ENCODE results near the gene COG7. TPM values are rescaled to one million over a fixed set of nuclear protein-coding genes. Genes with fewer than 3 reads are reported as not detected.
A peak's percentile ranks its signal among the peaks of the same experiment; 100 is the strongest.
"Not testable (repeated sequence)": the region's sequence is repeated elsewhere in the genome, so short reads cannot be mapped to it uniquely, and the experiment has no call there.

COG7 gene
- total and polyA plus RNA-seq, 2 donors: 9.0 to 28.0 TPM

DNA sequence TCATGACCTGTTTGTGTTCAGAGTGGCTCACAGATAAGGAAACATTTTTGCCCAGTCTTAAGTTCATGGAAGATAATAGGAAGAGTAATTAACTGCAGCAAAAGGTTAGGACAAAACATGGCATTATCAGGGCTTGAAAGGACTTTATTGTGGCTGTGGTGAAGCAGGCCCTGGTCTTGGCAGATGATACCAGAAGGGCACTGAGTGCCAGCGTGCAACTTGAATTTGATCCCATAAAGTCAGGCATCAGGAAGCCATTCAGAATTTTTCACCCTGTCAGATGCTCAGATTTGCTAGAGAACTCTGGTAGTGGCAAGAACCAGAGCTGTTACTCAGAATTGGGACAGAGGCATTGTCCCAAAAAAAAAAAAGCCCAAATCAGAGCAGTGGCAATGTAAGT is 11.2 kb upstream of the COG7 start:
- no peaks in the 10 kb centered on the region for H3K4me1 ChIP-seq (ENCODE audit: control insufficient read depth in 2 of 2, insufficient read depth in 2 of 2, low read length in 2 of 2)
- peaks cover 19 to 30% of the 10 kb centered on the region in 2 donors for H3K36me3 ChIP-seq (ENCODE audit: control insufficient read depth in 2 of 2, insufficient read depth in 2 of 2, low read length in 1 of 2)
- H3K4me3 ChIP-seq (ENCODE audit: low read length in 2 of 2): no peak overlapping the region

DNA sequence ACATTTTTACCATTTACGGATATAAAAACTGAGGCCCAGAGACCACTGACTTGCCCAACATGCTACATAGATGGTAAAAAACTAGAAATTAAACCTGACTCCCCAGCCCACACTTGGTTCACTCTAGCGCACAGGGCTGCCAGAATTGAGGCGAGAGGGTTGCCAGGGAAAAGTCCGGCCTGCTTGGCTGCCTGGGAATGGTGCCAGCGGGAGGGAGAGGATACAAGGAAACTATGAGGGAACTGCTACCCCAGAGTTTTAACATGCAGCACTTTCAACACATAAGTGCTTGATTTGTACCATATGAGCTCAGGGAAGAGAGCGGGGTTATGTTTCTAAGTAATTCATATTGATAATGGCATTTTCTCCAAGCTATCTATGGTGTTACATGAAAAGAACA is 10.0 kb upstream of the COG7 start:
- not testable (repeated sequence) for H3K27me3 ChIP-seq (ENCODE audit: control insufficient read depth in 2 of 2, insufficient read depth in 1 of 2, low read length in 1 of 2); H3K4me1 ChIP-seq (ENCODE audit: control insufficient read depth in 2 of 2, insufficient read depth in 2 of 2, low read length in 2 of 2); DNase-seq (ENCODE audit: low read depth in 6 of 9, low spot score in 9 of 9); H3K9me3 ChIP-seq (ENCODE audit: control insufficient read depth in 2 of 2, insufficient read depth in 1 of 2, low read length in 1 of 2); H3K4me3 ChIP-seq (ENCODE audit: low read length in 2 of 2); H3K27ac ChIP-seq (ENCODE audit: low read depth in 1 of 2, low read length in 1 of 2)
- H3K36me3 ChIP-seq (ENCODE audit: control insufficient read depth in 2 of 2, insufficient read depth in 2 of 2, low read length in 1 of 2): peaks cover 19 to 22% of the 10 kb centered on the region in 2 donors
- WGBS: 94% methylated on average over 5 of the region's 6 CpGs

More for the DNA sequence above, 11.2 kb upstream of the COG7 start:
- DNase-seq (ENCODE audit: low read depth in 6 of 9, low spot score in 9 of 9): no peak
- no peaks in the 10 kb centered on the region for H3K9me3 ChIP-seq (ENCODE audit: control insufficient read depth in 2 of 2, insufficient read depth in 1 of 2, low read length in 1 of 2)
- no peak overlapping the region for H3K27ac ChIP-seq (ENCODE audit: low read depth in 1 of 2, low read length in 1 of 2)
- no peaks in the 10 kb centered on the region for H3K27me3 ChIP-seq (ENCODE audit: control insufficient read depth in 2 of 2, insufficient read depth in 1 of 2, low read length in 1 of 2)
- 98% methylated on average over 1 of the region's 1 CpG for WGBS

DNA sequence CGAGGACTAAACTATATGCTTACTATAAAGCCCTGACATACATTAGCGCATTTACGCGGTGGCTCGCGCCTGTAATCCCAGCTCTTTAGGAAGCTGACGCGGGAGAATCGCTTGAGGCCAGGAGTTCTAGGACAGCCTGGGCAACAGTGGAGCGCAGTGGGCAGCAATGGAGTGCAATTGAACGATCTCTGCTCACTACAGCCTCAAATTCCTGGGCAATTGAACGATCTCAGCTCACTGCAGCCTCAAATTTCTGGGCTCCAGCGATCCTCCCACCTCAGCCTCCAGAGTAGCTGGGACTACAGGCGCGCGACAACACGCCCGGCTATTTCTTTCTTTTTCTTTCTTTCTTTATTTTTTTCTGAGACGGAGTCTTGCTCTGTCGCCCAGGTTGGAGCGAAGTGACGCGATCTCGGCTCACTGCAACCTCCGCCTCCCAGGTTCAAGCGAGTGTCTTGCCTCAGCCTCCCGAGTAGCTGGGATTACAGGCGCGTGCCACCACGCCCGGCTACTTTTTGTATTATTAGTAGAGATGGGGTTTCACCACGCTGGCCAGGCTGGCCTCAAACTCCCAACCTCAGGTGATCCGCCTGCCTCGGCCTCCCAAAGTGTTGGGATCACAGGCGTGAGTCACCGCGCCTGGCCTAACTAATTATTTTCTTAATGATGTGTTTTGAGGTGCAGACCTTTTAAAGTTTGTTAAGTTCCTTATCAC is 506 bp upstream of the COG7 start:
- Histone ChIP-seq H3K27me3 (ENCODE audit: control insufficient read depth in 2 of 2, insufficient read depth in 1 of 2, low read length in 1 of 2) (no peaks in the 10 kb centered on the region), H3K36me3 (ENCODE audit: control insufficient read depth in 2 of 2, insufficient read depth in 2 of 2, low read length in 1 of 2) (no peaks in the 10 kb centered on the region), H3K27ac (ENCODE audit: low read depth in 1 of 2, low read length in 1 of 2) (no peak overlapping the region), H3K4me3 (ENCODE audit: low read length in 2 of 2) (peak overlapping the region; percentile 92 to 96), H3K4me1 (ENCODE audit: control insufficient read depth in 2 of 2, insufficient read depth in 2 of 2, low read length in 2 of 2) (peaks cover 6 to 7% of the 10 kb centered on the region in 2 donors), H3K9me3 (ENCODE audit: control insufficient read depth in 2 of 2, insufficient read depth in 1 of 2, low read length in 1 of 2) (no peaks in the 10 kb centered on the region)
- 62% methylated on average over 37 of the region's 37 CpGs for WGBS
- DNase-seq (ENCODE audit: low read depth in 6 of 9, low spot score in 9 of 9): no peak

DNA sequence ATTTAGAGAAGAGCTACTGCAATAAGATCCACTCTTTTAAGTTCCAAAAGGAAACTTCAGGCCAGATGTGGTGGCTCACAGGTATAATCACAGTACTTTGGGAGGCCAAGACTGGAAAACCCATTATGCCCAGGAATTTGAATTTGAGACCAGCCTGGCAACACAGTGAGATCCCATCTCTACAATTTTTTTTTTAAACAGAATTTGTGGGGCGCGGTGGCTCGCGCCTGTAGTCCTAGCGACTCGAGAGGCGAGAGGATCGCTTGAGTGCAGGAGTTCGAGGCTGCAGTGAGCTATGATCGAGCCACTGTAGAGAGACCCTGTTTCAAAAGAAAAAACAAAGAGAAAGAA is 793 bp downstream of the COG7 start:
- Histone ChIP-seq H3K27ac (ENCODE audit: low read depth in 1 of 2, low read length in 1 of 2) (no peak overlapping the region), H3K4me3 (ENCODE audit: low read length in 2 of 2) (peak overlapping the region; percentile 92 to 96), H3K4me1 (ENCODE audit: control insufficient read depth in 2 of 2, insufficient read depth in 2 of 2, low read length in 2 of 2) (peaks cover 6 to 7% of the 10 kb centered on the region in 2 donors), H3K36me3 (ENCODE audit: control insufficient read depth in 2 of 2, insufficient read depth in 2 of 2, low read length in 1 of 2) (no peaks in the 10 kb centered on the region), H3K27me3 (ENCODE audit: control insufficient read depth in 2 of 2, insufficient read depth in 1 of 2, low read length in 1 of 2) (no peaks in the 10 kb centered on the region), H3K9me3 (ENCODE audit: control insufficient read depth in 2 of 2, insufficient read depth in 1 of 2, low read length in 1 of 2) (no peaks in the 10 kb centered on the region)
- DNase-seq (ENCODE audit: low read depth in 6 of 9, low spot score in 9 of 9): no peak
- WGBS: 9% methylated on average over 10 of the region's 10 CpGs

DNA sequence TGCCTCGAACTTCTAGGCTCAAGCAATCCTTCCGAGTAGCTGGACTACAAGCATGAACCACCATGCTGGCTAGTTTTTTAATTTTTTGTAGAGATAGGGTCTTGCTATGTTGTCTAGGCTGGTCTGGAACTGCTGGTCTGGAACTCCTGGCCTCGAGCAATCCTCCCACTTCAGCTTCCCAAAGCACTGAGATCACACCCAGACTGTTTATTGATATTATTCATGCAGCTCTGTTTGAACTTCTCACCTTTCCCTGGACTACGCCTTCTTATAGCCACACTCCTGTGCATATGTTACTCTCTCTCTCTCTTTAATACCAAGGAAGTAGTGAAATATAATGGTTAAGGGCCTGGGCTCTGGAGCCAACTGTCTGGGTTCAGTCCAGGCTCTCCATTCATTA is 4.6 kb downstream of the COG7 start:
- H3K27ac ChIP-seq (ENCODE audit: low read depth in 1 of 2, low read length in 1 of 2): no peak overlapping the region
- DNase-seq (ENCODE audit: low read depth in 6 of 9, low spot score in 9 of 9): no peak
- peaks cover 15 to 18% of the 10 kb centered on the region in 2 donors for H3K36me3 ChIP-seq (ENCODE audit: control insufficient read depth in 2 of 2, insufficient read depth in 2 of 2, low read length in 1 of 2)
- 96% methylated on average over 4 of the region's 4 CpGs for WGBS
- H3K27me3 ChIP-seq (ENCODE audit: control insufficient read depth in 2 of 2, insufficient read depth in 1 of 2, low read length in 1 of 2): no peaks in the 10 kb centered on the region
- H3K9me3 ChIP-seq (ENCODE audit: control insufficient read depth in 2 of 2, insufficient read depth in 1 of 2, low read length in 1 of 2): no peaks in the 10 kb centered on the region
- peaks cover 3 to 6% of the 10 kb centered on the region in 2 donors for H3K4me1 ChIP-seq (ENCODE audit: control insufficient read depth in 2 of 2, insufficient read depth in 2 of 2, low read length in 2 of 2)
- no peak overlapping the region for H3K4me3 ChIP-seq (ENCODE audit: low read length in 2 of 2)

DNA sequence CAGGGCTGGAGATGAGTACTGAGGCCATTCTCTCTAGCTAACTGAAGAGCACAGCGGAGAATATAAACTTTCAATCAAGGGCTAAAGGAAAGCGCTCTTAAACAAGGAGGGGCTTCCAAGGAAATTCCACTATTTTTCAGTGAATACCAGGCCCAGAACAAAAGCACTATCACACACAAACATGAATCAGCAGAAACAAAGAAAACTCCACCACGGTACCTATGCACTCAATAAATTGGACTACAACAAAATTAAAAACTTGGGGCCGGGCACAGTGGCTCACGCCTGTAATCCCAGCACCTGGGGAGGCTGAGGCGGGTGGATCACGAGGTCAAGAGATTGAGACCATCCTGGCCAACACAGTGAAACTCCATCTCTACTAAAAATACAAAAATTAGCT is 15.4 kb downstream of the COG7 start:
- H3K27ac ChIP-seq (ENCODE audit: low read depth in 1 of 2, low read length in 1 of 2); H3K27me3 ChIP-seq (ENCODE audit: control insufficient read depth in 2 of 2, insufficient read depth in 1 of 2, low read length in 1 of 2); DNase-seq (ENCODE audit: low read depth in 6 of 9, low spot score in 9 of 9); H3K4me3 ChIP-seq (ENCODE audit: low read length in 2 of 2); H3K4me1 ChIP-seq (ENCODE audit: control insufficient read depth in 2 of 2, insufficient read depth in 2 of 2, low read length in 2 of 2); H3K9me3 ChIP-seq (ENCODE audit: control insufficient read depth in 2 of 2, insufficient read depth in 1 of 2, low read length in 1 of 2): not testable (repeated sequence)
- WGBS: 97% methylated on average over 7 of the region's 7 CpGs
- H3K36me3 ChIP-seq (ENCODE audit: control insufficient read depth in 2 of 2, insufficient read depth in 2 of 2, low read length in 1 of 2): peaks cover 23 to 24% of the 10 kb centered on the region in 2 donors

DNA sequence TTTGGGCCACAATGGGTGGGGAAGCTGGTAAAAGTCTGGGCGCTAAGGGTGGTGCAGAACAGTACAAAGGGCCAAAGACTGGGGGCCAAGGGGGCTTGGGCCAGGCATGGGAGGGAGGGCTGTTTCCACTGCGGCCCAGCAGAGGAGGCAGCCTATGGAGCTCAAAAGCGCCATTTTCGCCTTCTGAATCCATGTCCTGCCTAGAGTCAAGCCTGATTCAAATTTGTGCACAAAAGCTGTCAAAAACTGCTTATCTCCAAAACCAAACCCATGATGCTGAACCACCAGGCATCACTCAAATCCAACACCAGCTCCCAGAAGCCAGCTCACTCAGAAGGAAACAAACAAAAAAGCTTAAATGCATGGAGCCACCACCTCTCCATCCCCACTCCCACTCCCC is 16.0 kb downstream of the COG7 start:
- Histone ChIP-seq H3K36me3 (ENCODE audit: control insufficient read depth in 2 of 2, insufficient read depth in 2 of 2, low read length in 1 of 2) (peaks cover 20 to 22% of the 10 kb centered on the region in 2 donors), H3K27ac (ENCODE audit: low read depth in 1 of 2, low read length in 1 of 2) (no peak overlapping the region), H3K4me3 (ENCODE audit: low read length in 2 of 2) (no peak overlapping the region), H3K4me1 (ENCODE audit: control insufficient read depth in 2 of 2, insufficient read depth in 2 of 2, low read length in 2 of 2) (no peaks in the 10 kb centered on the region), H3K9me3 (ENCODE audit: control insufficient read depth in 2 of 2, insufficient read depth in 1 of 2, low read length in 1 of 2) (no peaks in the 10 kb centered on the region), H3K27me3 (ENCODE audit: control insufficient read depth in 2 of 2, insufficient read depth in 1 of 2, low read length in 1 of 2) (no peaks in the 10 kb centered on the region)
- DNase-seq (ENCODE audit: low read depth in 6 of 9, low spot score in 9 of 9): no peak
- WGBS: 99% methylated on average over 4 of the region's 4 CpGs

DNA sequence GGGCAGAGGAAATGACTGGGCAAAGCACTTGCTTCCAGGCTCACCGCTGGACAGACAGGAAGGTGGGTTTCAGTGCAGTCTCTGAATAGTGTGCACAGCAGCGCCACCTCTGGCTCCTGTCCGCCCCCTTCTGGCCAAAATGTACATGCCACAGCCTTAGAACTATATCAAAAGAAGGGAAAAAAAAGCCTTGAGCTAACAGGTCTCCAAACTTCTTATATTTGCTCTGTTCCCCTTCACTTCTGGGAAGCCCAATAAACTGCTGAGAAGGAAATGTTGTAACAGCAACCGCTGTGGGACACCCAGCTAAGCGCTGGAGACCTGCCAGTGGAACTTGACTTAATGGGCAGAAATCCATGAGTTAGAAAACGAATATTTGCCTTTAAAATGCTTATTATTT is 17.5 kb downstream of the COG7 start:
- Histone ChIP-seq H3K36me3 (ENCODE audit: control insufficient read depth in 2 of 2, insufficient read depth in 2 of 2, low read length in 1 of 2) (peaks cover 18 to 24% of the 10 kb centered on the region in 2 donors), H3K27ac (ENCODE audit: low read depth in 1 of 2, low read length in 1 of 2) (no peak overlapping the region), H3K9me3 (ENCODE audit: control insufficient read depth in 2 of 2, insufficient read depth in 1 of 2, low read length in 1 of 2) (no peaks in the 10 kb centered on the region), H3K27me3 (ENCODE audit: control insufficient read depth in 2 of 2, insufficient read depth in 1 of 2, low read length in 1 of 2) (no peaks in the 10 kb centered on the region), H3K4me1 (ENCODE audit: control insufficient read depth in 2 of 2, insufficient read depth in 2 of 2, low read length in 2 of 2) (no peaks in the 10 kb centered on the region), H3K4me3 (ENCODE audit: low read length in 2 of 2) (no peak overlapping the region)
- peak; percentile 18 to 77 (median 57) for DNase-seq (ENCODE audit: low read depth in 6 of 9, low spot score in 9 of 9)
- WGBS: 65% methylated on average over 6 of the region's 6 CpGs

DNA sequence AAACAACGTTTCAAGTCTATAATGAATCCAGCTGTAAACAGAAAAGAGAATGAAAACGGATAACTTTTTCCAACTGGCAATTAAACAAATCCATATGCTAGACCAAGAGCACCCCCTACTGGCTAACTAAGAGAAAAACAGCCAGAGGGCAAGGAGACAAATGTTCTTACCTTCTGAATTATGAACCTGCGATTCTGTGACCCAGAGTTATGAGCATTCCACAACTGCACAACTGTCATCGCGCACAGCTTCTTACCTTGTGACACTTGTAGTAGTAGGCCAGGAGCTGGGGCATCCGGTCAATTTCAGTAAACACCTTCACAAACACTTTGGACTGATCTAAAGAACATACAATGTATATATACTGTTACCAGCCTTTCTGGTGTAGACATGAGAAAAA is 18.6 kb downstream of the COG7 start:
- peak; percentile 11 to 77 (median 48) for DNase-seq (ENCODE audit: low read depth in 6 of 9, low spot score in 9 of 9)
- Histone ChIP-seq H3K27ac (ENCODE audit: low read depth in 1 of 2, low read length in 1 of 2) (no peak overlapping the region), H3K9me3 (ENCODE audit: control insufficient read depth in 2 of 2, insufficient read depth in 1 of 2, low read length in 1 of 2) (no peaks in the 10 kb centered on the region), H3K4me3 (ENCODE audit: low read length in 2 of 2) (no peak overlapping the region), H3K36me3 (ENCODE audit: control insufficient read depth in 2 of 2, insufficient read depth in 2 of 2, low read length in 1 of 2) (peaks cover 25 to 28% of the 10 kb centered on the region in 2 donors), H3K4me1 (ENCODE audit: control insufficient read depth in 2 of 2, insufficient read depth in 2 of 2, low read length in 2 of 2) (no peaks in the 10 kb centered on the region), H3K27me3 (ENCODE audit: control insufficient read depth in 2 of 2, insufficient read depth in 1 of 2, low read length in 1 of 2) (no peaks in the 10 kb centered on the region)
- 69% methylated on average over 6 of the region's 6 CpGs for WGBS
